Progenitor cell of endocrine pancreas (in vitro differentiated cells): Measurements from ENCODE around the gene STOML1. TPM values are rescaled to one million over a fixed set of nuclear protein-coding genes. Genes with fewer than 3 reads are reported as not detected.

Source experiments
- DNase-seq: peaks from one replicate; pipeline ENCODE4 v3.0.0; 2021; ENCODE audit warnings: low spot score; ENCODE audit not compliant: unreplicated experiment
- H3K27ac Mint-ChIP-seq: 2 replicates; pipeline ENCODE4 v1.8.0; 2021; ENCODE audit warnings: mild to moderate bottlenecking, moderate library complexity, mixed read lengths
- H3K27me3 Mint-ChIP-seq: 2 replicates; pipeline ENCODE4 v1.8.0; 2021; ENCODE audit warnings: mixed read lengths
- H3K36me3 Mint-ChIP-seq: 2 replicates; pipeline ENCODE4 v1.8.0; 2022; ENCODE audit warnings: mixed read lengths; ENCODE audit not compliant: insufficient read depth
- H3K4me1 Mint-ChIP-seq: 2 replicates; pipeline ENCODE4 v1.8.0; 2021; ENCODE audit warnings: low read depth, mixed read lengths
- H3K4me3 Mint-ChIP-seq: 2 replicates; pipeline ENCODE4 v1.8.0; 2021; ENCODE audit warnings: low read depth, mild to moderate bottlenecking, moderate library complexity, mixed read lengths
- H3K9me3 Mint-ChIP-seq: 2 replicates; pipeline ENCODE4 v1.8.0; 2021; ENCODE audit warnings: low read depth, mixed read lengths
- total RNA-seq: library from RNA; stranded (reverse); gene quantifications from 2 replicates; pipeline ENCODE4 v1.2.1, GENCODE V29; 2021
- TF ChIP-seq, protein P1 (sequence below): fragments of 200-600 bp; sonication (generic); IDR thresholded peaks from one replicate; pipeline ENCODE4 v1.5.0; 2021; ENCODE audit warnings: antibody characterized with exemption, mild to moderate bottlenecking; ENCODE audit not compliant: unreplicated experiment

The STOML1 gene
- total RNA-seq, 1 donor from 2014 or later = 8.0 TPM

DNA sequence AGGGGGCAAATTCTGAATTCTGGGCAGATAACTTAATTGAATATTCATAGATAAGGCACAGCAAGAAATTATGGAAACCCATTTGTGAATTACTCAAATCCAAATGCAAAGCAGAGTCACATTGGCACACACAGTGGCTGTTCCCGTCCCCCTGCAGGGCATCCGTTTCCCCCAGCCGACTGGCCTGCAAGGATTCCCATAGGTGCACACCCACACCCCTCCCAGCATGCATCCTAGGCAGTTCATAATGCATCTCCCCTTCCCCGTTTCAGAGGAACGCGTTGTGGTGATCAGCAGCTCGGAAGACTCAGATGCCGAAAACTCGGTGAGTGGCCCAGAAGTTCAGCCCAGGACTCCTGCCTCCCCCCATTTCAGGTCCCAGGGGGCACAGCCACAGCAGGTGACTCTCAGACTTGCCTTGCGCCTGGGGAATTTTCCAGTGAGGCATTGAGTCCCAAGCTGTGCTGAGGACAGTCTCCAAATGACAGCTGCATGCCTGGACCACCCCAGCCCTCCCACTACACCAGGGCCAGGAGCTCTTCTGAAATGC is 42.2 kb upstream of the STOML1 start:
- H3K36me3 Mint-ChIP-seq = peaks cover 2% of the 10 kb centered on the region
- no peak for DNase-seq
- no peak overlapping the region for H3K27ac Mint-ChIP-seq
- no peaks in the 10 kb centered on the region for H3K27me3 Mint-ChIP-seq
- no peaks in the 10 kb centered on the region for H3K9me3 Mint-ChIP-seq
- TF ChIP-seq, protein P1, sequence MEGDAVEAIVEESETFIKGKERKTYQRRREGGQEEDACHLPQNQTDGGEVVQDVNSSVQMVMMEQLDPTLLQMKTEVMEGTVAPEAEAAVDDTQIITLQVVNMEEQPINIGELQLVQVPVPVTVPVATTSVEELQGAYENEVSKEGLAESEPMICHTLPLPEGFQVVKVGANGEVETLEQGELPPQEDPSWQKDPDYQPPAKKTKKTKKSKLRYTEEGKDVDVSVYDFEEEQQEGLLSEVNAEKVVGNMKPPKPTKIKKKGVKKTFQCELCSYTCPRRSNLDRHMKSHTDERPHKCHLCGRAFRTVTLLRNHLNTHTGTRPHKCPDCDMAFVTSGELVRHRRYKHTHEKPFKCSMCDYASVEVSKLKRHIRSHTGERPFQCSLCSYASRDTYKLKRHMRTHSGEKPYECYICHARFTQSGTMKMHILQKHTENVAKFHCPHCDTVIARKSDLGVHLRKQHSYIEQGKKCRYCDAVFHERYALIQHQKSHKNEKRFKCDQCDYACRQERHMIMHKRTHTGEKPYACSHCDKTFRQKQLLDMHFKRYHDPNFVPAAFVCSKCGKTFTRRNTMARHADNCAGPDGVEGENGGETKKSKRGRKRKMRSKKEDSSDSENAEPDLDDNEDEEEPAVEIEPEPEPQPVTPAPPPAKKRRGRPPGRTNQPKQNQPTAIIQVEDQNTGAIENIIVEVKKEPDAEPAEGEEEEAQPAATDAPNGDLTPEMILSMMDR = no peak
- no peaks in the 10 kb centered on the region for H3K4me1 Mint-ChIP-seq
- no peak overlapping the region for H3K4me3 Mint-ChIP-seq

DNA sequence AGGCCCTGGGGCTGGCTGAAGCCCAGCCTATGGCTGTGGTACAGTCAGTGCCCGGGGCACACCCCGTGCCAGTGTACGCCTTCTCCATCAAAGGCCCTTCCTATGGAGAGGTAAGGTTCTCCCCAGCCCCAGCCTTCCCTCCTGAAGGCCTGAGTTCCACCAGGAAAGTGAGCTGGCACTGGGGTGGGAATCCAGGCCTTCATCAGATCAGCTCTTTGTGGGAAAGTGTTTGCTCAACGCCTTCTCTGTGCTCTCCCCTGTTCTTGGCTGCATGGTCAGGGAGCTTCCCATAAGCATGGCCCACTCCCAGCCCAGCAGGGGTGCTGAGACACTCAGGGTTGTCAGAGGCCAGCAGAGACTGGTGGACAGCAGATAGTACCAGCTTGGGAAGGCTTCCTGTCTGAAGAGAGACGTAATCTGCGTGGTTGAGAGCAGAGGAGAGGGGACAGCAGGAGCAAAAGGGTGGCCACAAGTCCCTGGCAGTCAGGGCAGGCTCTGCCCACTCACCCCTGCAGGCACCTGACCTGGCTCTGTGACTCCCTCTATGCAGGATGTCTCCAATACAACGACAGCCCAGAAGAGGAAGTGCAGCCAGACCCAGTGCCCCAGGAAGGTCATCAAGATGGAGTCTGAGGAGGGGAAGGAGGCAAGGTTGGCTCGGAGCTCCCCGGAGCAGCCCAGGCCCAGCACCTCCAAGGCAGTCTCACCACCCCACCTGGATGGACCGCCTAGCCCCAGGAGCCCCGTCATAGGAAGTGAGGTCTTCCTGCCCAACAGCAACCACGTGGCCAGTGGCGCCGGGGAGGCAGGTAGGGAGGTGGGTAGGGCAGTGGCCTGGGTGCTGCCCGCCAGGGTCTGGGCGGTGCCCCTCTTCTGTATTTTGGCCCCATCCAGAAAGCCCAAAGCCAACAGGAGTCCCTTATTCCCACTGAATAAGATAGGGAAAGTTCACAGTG is 40.8 kb upstream of the STOML1 start:
- Mint-ChIP-seq H3K4me3 (no peak overlapping the region), H3K4me1 (no peaks in the 10 kb centered on the region), H3K27me3 (no peaks in the 10 kb centered on the region), H3K27ac (no peak overlapping the region), H3K36me3 (peaks cover 2% of the 10 kb centered on the region), H3K9me3 (no peaks in the 10 kb centered on the region)
- DNase-seq = no peak
- TF ChIP-seq, protein P1 = no peak

- TF ChIP-seq, protein P1 = no peak
- Mint-ChIP-seq H3K36me3 (peaks cover 2% of the 10 kb centered on the region), H3K27ac (no peak overlapping the region), H3K4me3 (no peak overlapping the region), H3K27me3 (no peaks in the 10 kb centered on the region), H3K9me3 (no peaks in the 10 kb centered on the region), H3K4me1 (no peaks in the 10 kb centered on the region)
- no peak for DNase-seq
These were observed 40.0 kb upstream of the STOML1 start for GRCh38 chr15:74032046-74032445.

- Mint-ChIP-seq H3K4me1 (no peaks in the 10 kb centered on the region), H3K4me3 (no peak overlapping the region), H3K27me3 (no peaks in the 10 kb centered on the region), H3K9me3 (no peaks in the 10 kb centered on the region), H3K36me3 (peaks cover 2% of the 10 kb centered on the region), H3K27ac (no peak overlapping the region)
- DNase-seq = no peak
- TF ChIP-seq, protein P1 = no peak
These were observed 36.6 kb upstream of the STOML1 start for GRCh38 chr15:74028646-74029045.

DNA sequence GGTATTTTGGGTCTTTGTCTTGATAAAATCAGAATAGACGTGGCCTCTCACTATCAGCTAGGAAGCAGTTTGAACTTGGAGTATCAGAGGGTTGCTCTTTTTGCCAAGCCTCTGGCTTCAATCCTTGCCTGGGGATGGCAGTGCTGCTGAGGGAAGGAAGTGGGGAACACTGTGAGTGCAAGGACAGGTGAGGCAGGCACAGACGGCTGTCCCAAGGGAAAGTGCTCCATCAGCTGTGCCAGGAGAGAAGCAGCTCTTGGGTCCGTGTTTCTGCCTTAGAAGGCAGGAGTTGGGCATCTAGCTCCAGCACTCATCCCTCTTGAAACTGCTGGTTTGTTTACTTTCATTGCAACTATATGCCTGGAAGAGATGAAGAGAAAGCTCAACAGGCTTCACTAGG is 35.6 kb upstream of the STOML1 start:
- H3K4me1 Mint-ChIP-seq = no peaks in the 10 kb centered on the region
- no peak overlapping the region for H3K27ac Mint-ChIP-seq
- H3K4me3 Mint-ChIP-seq = no peak overlapping the region
- no peaks in the 10 kb centered on the region for H3K27me3 Mint-ChIP-seq
- no peak for DNase-seq
- H3K9me3 Mint-ChIP-seq = no peaks in the 10 kb centered on the region
- TF ChIP-seq, protein P1 = no peak
- peaks cover 4% of the 10 kb centered on the region for H3K36me3 Mint-ChIP-seq
